GM12892 (cell line): ENCODE measurements around the gene FAF1.

Source experiments
- DNase-seq: peaks from one replicate; pipeline ENCODE4 v3.0.0; 2011; ENCODE audit not compliant: insufficient read length
- FAIRE-seq: peaks from 2 replicates; lab custom pipeline; 2011; peaks lifted over from hg19 to GRCh38; lab: Jason Lieb, UNC
- POLR2A ChIP-seq: IDR thresholded peaks from 2 replicates; pipeline ENCODE4 v1.6.1; 2011; ENCODE audit warnings: low read depth, low read length, control low read depth
- POLR2AphosphoS5 ChIP-seq: IDR thresholded peaks from 2 replicates; pipeline ENCODE4 v1.6.1; 2011; ENCODE audit warnings: low read depth, low read length, control low read depth
- TAF1 ChIP-seq: IDR thresholded peaks from 2 replicates; pipeline ENCODE4 v1.6.1; 2011; ENCODE audit warnings: low read depth, mild to moderate bottlenecking, control low read depth, low read length, borderline replicate concordance

Gene FAF1

GRCh38 chr1:50976890-50977574 is 17.0 kb upstream of the FAF1 start:
- peak; percentile 34 for DNase-seq
- TF ChIP-seq TAF1 = no peak
- peak; percentile 45; the same call in 1 of the 2 replicates for TF ChIP-seq POLR2A
- peak; percentile 65; the same call in 1 of the 2 replicates for TF ChIP-seq POLR2AphosphoS5
- peak; percentile 97 for FAIRE-seq

GRCh38 chr1:50976111-50976889 is 16.2 kb upstream of the FAF1 start:
- FAIRE-seq (peak; percentile 17), DNase-seq (no peak)
- TF ChIP-seq POLR2A = no peak
- TF ChIP-seq TAF1 = no peak

- no peak for TF ChIP-seq TAF1
- TF ChIP-seq POLR2A = no peak
- TF ChIP-seq POLR2AphosphoS5 = no peak
- FAIRE-seq (peak; percentile 51), DNase-seq (no peak)
These were observed 15.4 kb upstream of the FAF1 start for GRCh38 chr1:50975436-50975835.

GRCh38 chr1:50974618-50974935 is 14.5 kb upstream of the FAF1 start:
- TF ChIP-seq POLR2AphosphoS5 = no peak
- no peak for TF ChIP-seq POLR2A
- TF ChIP-seq TAF1 = no peak
- FAIRE-seq (peak; percentile 33), DNase-seq (no peak)

- TF ChIP-seq TAF1 = no peak
- no peak for TF ChIP-seq POLR2A
- TF ChIP-seq POLR2AphosphoS5 = no peak
- DNase-seq (no peak), FAIRE-seq (no peak)
These were observed 14.0 kb upstream of the FAF1 start for GRCh38 chr1:50973875-50974617.

- DNase-seq (no peak), FAIRE-seq (no peak)
These were observed 13.2 kb upstream of the FAF1 start for GRCh38 chr1:50973255-50973654.

GRCh38 chr1:50972766-50973165 is 12.7 kb upstream of the FAF1 start:
- FAIRE-seq (no peak), DNase-seq (no peak)
- TF ChIP-seq POLR2AphosphoS5 (no peak), POLR2A (no peak), TAF1 (no peak)

More at GRCh38 chr1:50973255-50973654, 13.2 kb upstream of the FAF1 start:
- TF ChIP-seq POLR2A (no peak), TAF1 (no peak), POLR2AphosphoS5 (no peak)

- no peak for FAIRE-seq
- TF ChIP-seq POLR2AphosphoS5 (no peak), TAF1 (no peak), POLR2A (no peak)
- DNase-seq = no peak
These were observed 11.8 kb upstream of the FAF1 start for GRCh38 chr1:50971748-50972305.

- no peak for TF ChIP-seq POLR2A
- no peak for TF ChIP-seq TAF1
- no peak for TF ChIP-seq POLR2AphosphoS5
- FAIRE-seq = no peak
- no peak for DNase-seq
These were observed 11.0 kb upstream of the FAF1 start for GRCh38 chr1:50970931-50971582.

GRCh38 chr1:50970509-50970887 is 10.4 kb upstream of the FAF1 start:
- FAIRE-seq (no peak), DNase-seq (no peak)
- no peak for TF ChIP-seq POLR2A
- no peak for TF ChIP-seq TAF1
- TF ChIP-seq POLR2AphosphoS5 = no peak
